H1 (cell line): Measurements from ENCODE around the gene ITGA11. TPM values are rescaled to one million over a fixed set of nuclear protein-coding genes. Genes with fewer than 3 reads are reported as not detected.

Experiments
- CTCF ChIA-PET: fragments of 300-600 bp; sonication (Branson Sonifier 250); formaldehyde crosslinking; loops from one replicate; lab custom pipeline; 2021; ENCODE audit not compliant: partially characterized antibody; lab: Charles Lee
- POLR2A ChIA-PET: fragments of 300-600 bp; sonication (Branson Sonifier 250); formaldehyde crosslinking; loops from one replicate; lab custom pipeline; 2021; ENCODE audit warnings: inconsistent platforms; ENCODE audit not compliant: partially characterized antibody; lab: Charles Lee
- DNase-seq, 2 experiments: peaks; one replicate each; pipeline versions ENCODE4 v3.0.0 to v3.0.0-alpha.2; 2010 to 2022; ENCODE audit warnings: low spot score in 2 of 2, low read depth in 1 of 2, mixed read lengths in 1 of 2
- FAIRE-seq: peaks from 2 replicates; lab custom pipeline; 2011; peaks lifted over from hg19 to GRCh38; lab: Jason Lieb, UNC
- H2AFZ ChIP-seq: 2 replicates; pipeline ENCODE4 v1.8.1; 2012; ENCODE audit warnings: low read length, inconsistent platforms
- H2AK5ac ChIP-seq: 2 replicates; pipeline ENCODE4 v1.6.1; 2013; ENCODE audit warnings: low read depth, low read length
- H2BK120ac ChIP-seq: replicated peaks from 2 replicates; pipeline ENCODE3; 2013; ENCODE audit warnings: low read depth, low read length, inconsistent platforms
- H2BK12ac ChIP-seq: 2 replicates; pipeline ENCODE4 v1.6.1; 2013; ENCODE audit warnings: low read depth, low read length
- H2BK15ac ChIP-seq: 2 replicates; pipeline ENCODE4 v1.6.1; 2013; ENCODE audit warnings: low read length
- H2BK20ac ChIP-seq: 2 replicates; pipeline ENCODE4 v1.6.1; 2013; ENCODE audit warnings: low read length
- H2BK5ac ChIP-seq: 2 replicates; pipeline ENCODE4 v1.6.1; 2013; ENCODE audit warnings: low read depth, low read length
- H3K14ac ChIP-seq: 2 replicates; pipeline ENCODE4 v1.6.1; 2013; ENCODE audit warnings: inconsistent platforms; ENCODE audit not compliant: insufficient read length
- H3K18ac ChIP-seq: 2 replicates; pipeline ENCODE4 v1.6.1; 2013; ENCODE audit warnings: low read length; ENCODE audit errors: extremely low read depth
- H3K23ac ChIP-seq: 2 replicates; pipeline ENCODE4 v1.6.1; 2013; ENCODE audit warnings: inconsistent platforms; ENCODE audit not compliant: insufficient read length
- H3K23me2 ChIP-seq: 2 replicates; pipeline ENCODE4 v1.6.1; 2013; ENCODE audit warnings: low read depth, low read length
- H3K27ac ChIP-seq: 2 replicates; pipeline ENCODE4 v1.6.1; 2011; ENCODE audit warnings: low read depth, low read length, inconsistent platforms
- H3K27me3 ChIP-seq, 4 experiments: replicated peaks in 1 of 4; 1 replicate in 1 of 4; 2 replicates in 3 of 4; pipeline versions ENCODE4 v1.6.1 to v1.8.1; 2011 to 2013; ENCODE audit warnings: low read length in 3 of 4, mild to moderate bottlenecking in 3 of 4, inconsistent platforms in 2 of 4, mixed read lengths in 2 of 4, moderate library complexity in 1 of 4; ENCODE audit not compliant: control insufficient read depth in 3 of 4, insufficient read depth in 3 of 4; ENCODE audit errors: extremely low read depth in 1 of 4
- H3K36me3 ChIP-seq, 4 experiments: 2 replicates each; pipeline versions ENCODE4 v1.6.1 to v1.8.1; 2011 to 2013; ENCODE audit warnings: mild to moderate bottlenecking in 4 of 4, low read length in 3 of 4, moderate library complexity in 2 of 4, control low read depth in 1 of 4, inconsistent platforms in 1 of 4; ENCODE audit not compliant: insufficient read depth in 4 of 4, control insufficient read depth in 2 of 4
- H3K4ac ChIP-seq: replicated peaks from 2 replicates; pipeline ENCODE3; 2013; ENCODE audit warnings: low read length, low read depth, mixed read lengths, inconsistent platforms; ENCODE audit not compliant: insufficient read length
- H3K4me1 ChIP-seq, 4 experiments: replicated peaks in 1 of 4; 1 replicate in 1 of 4; 2 replicates in 3 of 4; pipeline versions ENCODE4 v1.6.1 to v1.8.1; 2011 to 2013; ENCODE audit warnings: low read length in 3 of 4, inconsistent platforms in 2 of 4, mixed read lengths in 1 of 4; ENCODE audit not compliant: insufficient read depth in 4 of 4, control insufficient read depth in 3 of 4
- H3K4me2 ChIP-seq, 2 experiments: 2 replicates each; pipeline versions ENCODE4 v1.6.1 to v1.8.1; 2011 to 2013; ENCODE audit warnings: low read depth in 2 of 2, low read length in 2 of 2, control low read depth in 1 of 2, inconsistent platforms in 1 of 2, mild to moderate bottlenecking in 1 of 2; ENCODE audit not compliant: insufficient read depth in 1 of 2
- H3K4me3 ChIP-seq, 4 experiments: fragments of 200-600, 300-600 bp in 1 of 4; sonication (generic), shearing (Covaris generic), sonication (Bioruptor Twin) in 1 of 4; 2 replicates each; pipeline versions ENCODE4 v1.5.1 to v1.8.1; 2011 to 2016; ENCODE audit warnings: low read length in 4 of 4, low read depth in 3 of 4, control low read depth in 2 of 4, inconsistent platforms in 2 of 4, mild to moderate bottlenecking in 2 of 4, mixed read lengths in 1 of 4, moderate library complexity in 1 of 4; ENCODE audit not compliant: insufficient read depth in 2 of 4; ENCODE audit errors: extremely low read depth in 1 of 4
- H3K56ac ChIP-seq: replicated peaks from 2 replicates; pipeline ENCODE3; 2013; ENCODE audit warnings: low read depth, mild to moderate bottlenecking, mixed read lengths, low read length, inconsistent platforms; ENCODE audit not compliant: insufficient read length
- H3K79me1 ChIP-seq: 2 replicates; pipeline ENCODE4 v1.6.1; 2013; ENCODE audit warnings: low read depth, low read length, control low read depth
- H3K79me2 ChIP-seq, 2 experiments: 2 replicates each; pipeline versions ENCODE4 v1.6.1 to v1.8.1; 2012 to 2013; ENCODE audit warnings: low read length in 2 of 2, mild to moderate bottlenecking in 2 of 2, inconsistent platforms in 1 of 2; ENCODE audit not compliant: insufficient read depth in 2 of 2, control insufficient read depth in 1 of 2
- H3K9ac ChIP-seq, 4 experiments: replicated peaks in 1 of 4; 1 replicate in 1 of 4; 2 replicates in 3 of 4; pipeline versions ENCODE4 v1.6.1 to v1.8.1; 2011 to 2013; ENCODE audit warnings: low read depth in 3 of 4, low read length in 3 of 4, control low read depth in 2 of 4, mild to moderate bottlenecking in 2 of 4, moderate library complexity in 2 of 4, inconsistent platforms in 1 of 4; ENCODE audit errors: extremely low read depth in 1 of 4
- H3K9me3 ChIP-seq, 2 experiments: 2 replicates each; pipeline versions ENCODE4 v1.6.1 to v1.8.1; 2012 to 2013; ENCODE audit warnings: mild to moderate bottlenecking in 2 of 2, moderate library complexity in 2 of 2, control low read depth in 1 of 2, inconsistent platforms in 1 of 2, low read depth in 1 of 2, low read length in 1 of 2, mixed read lengths in 1 of 2; ENCODE audit not compliant: insufficient read depth in 2 of 2
- H4K20me1 ChIP-seq, 2 experiments: replicated peaks in 1 of 2; 2 replicates each; pipeline versions ENCODE3 to v1.8.1; 2011 to 2013; ENCODE audit warnings: inconsistent platforms in 2 of 2, low read length in 2 of 2, mild to moderate bottlenecking in 1 of 2; ENCODE audit not compliant: insufficient read depth in 2 of 2, control insufficient read depth in 1 of 2
- H4K5ac ChIP-seq: 2 replicates; pipeline ENCODE4 v1.6.1; 2013; ENCODE audit warnings: low read length, low read depth, mixed read lengths, inconsistent platforms; ENCODE audit not compliant: insufficient read length
- H4K8ac ChIP-seq: 2 replicates; pipeline ENCODE4 v1.8.0; 2013; ENCODE audit warnings: mild to moderate bottlenecking, moderate library complexity, low read length, inconsistent platforms; ENCODE audit not compliant: insufficient read depth; ENCODE audit errors: extremely low read depth
- H4K91ac ChIP-seq: replicated peaks from 2 replicates; pipeline ENCODE3; 2013; ENCODE audit warnings: low read length, mixed read lengths, inconsistent platforms; ENCODE audit not compliant: insufficient read length
- ATF2 ChIP-seq: IDR thresholded peaks from 2 replicates; pipeline ENCODE4 v1.6.1; 2012; ENCODE audit warnings: low read length, inconsistent platforms
- BCL11A ChIP-seq, 2 experiments: IDR thresholded peaks; one replicate each; pipeline ENCODE4 v1.6.1; 2011; ENCODE audit warnings: low read depth in 2 of 2, low read length in 2 of 2, mild to moderate bottlenecking in 2 of 2
- CBX8 ChIP-seq: fragments of 300-800, 300-1000 bp; sonication (generic); IDR thresholded peaks from 2 replicates; pipeline ENCODE4 v1.7.1; 2016; ENCODE audit warnings: low read depth, low read length, borderline replicate concordance
- CREB1 ChIP-seq: IDR thresholded peaks from 2 replicates; pipeline ENCODE4 v1.6.1; 2012; ENCODE audit warnings: inconsistent platforms
- GABPA ChIP-seq: IDR thresholded peaks from 2 replicates; pipeline ENCODE4 v1.6.1; 2011; ENCODE audit warnings: mild to moderate bottlenecking, low read length, moderate library complexity, borderline replicate concordance; ENCODE audit not compliant: insufficient read depth
- HDAC2 ChIP-seq, 2 experiments: fragments of 300-600 bp in 1 of 2; sonication (generic) in 1 of 2; IDR thresholded peaks; 2 replicates each; pipeline ENCODE4 v1.6.1; 2011 to 2012; ENCODE audit warnings: low read depth in 2 of 2, low read length in 2 of 2, mild to moderate bottlenecking in 2 of 2, moderate library complexity in 2 of 2, borderline replicate concordance in 1 of 2, inconsistent platforms in 1 of 2
- JUN ChIP-seq: IDR thresholded peaks from 2 replicates; pipeline ENCODE4 v1.6.1; 2011; ENCODE audit warnings: low read depth, mild to moderate bottlenecking, improper control_type of control experiment, low read length
- NANOG ChIP-seq: IDR thresholded peaks from 2 replicates; pipeline ENCODE4 v1.6.1; 2011; ENCODE audit warnings: low read length, low read depth, mild to moderate bottlenecking, inconsistent platforms; ENCODE audit not compliant: insufficient read depth, poor library complexity, severe bottlenecking
- USF2 ChIP-seq: IDR thresholded peaks from 2 replicates; pipeline ENCODE4 v1.6.1; 2011; ENCODE audit warnings: low read length, improper control_type of control experiment
- WGBS, 2 experiments: shearing (Covaris generic) in 1 of 2; methylation state at CpG; one replicate each; pipeline versions ENCODE4 v1.1.6 to v1.1.7; 2013 to 2015; ENCODE audit warnings: low lambda C conversion rate in 2 of 2, mixed read lengths in 2 of 2, inconsistent platforms in 1 of 2, low coverage in 1 of 2, missing lambda C conversion rate in 1 of 2; ENCODE audit not compliant: insufficient replicate concordance in 2 of 2, insufficient coverage in 1 of 2, insufficient read length in 1 of 2; ENCODE audit errors: extremely low coverage in 1 of 2, missing lambda C conversion rate in 1 of 2; 5-methylcytosine and 5-hydroxymethylcytosine counted together
- polyA plus RNA-seq, 7 experiments: library from polyadenylated mRNA; depleted of rRNA in 3 of 7; stranded (reverse) in 5 of 7; unstranded in 2 of 7; fragments of >200 nt in 5 of 7; fragments of 200-250 nt in 2 of 7; gene quantifications; 1 replicate in 5 of 7; 2 replicates in 1 of 7; 4 replicates in 1 of 7; pipeline versions ENCODE4 v1.2.1 to v1.2.3, GENCODE V29; 2011 to 2013; ENCODE audit warnings: missing spikeins in 2 of 7, mixed read lengths in 2 of 7
- total RNA-seq: library from RNA; stranded (reverse); fragmentation: NEBNext Ultra II Directional; extraction: Animal tissue kit (Norgen Biotek cat#: 25700); gene quantifications from 2 replicates; pipeline ENCODE4 v1.2.1, GENCODE V29; 2021
- TF ChIP-seq, protein P1 (sequence below): IDR thresholded peaks from 2 replicates; pipeline ENCODE4 v1.6.1; 2012; ENCODE audit warnings: inconsistent platforms

ITGA11 gene
- total and polyA plus RNA-seq, 2 of the 8 experiments (the other 6 are each of a cell fraction or from before 2014, with no cell fraction given), result 0.05 to 0.06 TPM

DNA sequence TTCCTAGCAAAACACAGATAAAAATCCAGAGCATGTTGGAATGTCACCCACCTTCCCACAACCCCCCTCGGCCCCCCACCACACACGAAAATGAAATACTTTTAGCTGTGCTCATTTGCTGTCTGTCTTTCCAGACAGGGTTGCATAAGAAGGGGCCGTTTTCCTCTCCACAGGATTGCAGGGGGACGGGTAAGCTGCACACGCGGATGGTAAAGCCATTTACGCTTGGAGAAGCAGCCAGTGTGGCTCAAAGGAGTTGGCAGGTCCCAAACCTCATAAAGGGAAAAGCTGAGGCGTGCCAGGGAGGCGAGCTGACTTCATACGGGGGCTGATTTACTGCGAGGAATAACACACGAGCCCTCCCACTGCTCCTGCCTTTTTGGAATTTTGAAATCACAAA is 47.4 kb upstream of the ITGA11 start:
- H2BK5ac ChIP-seq, result no peak overlapping the region
- H2BK15ac ChIP-seq, result no peak overlapping the region
- H3K79me1 ChIP-seq, result no peaks in the 10 kb centered on the region
- H3K4ac ChIP-seq, result no peak overlapping the region
- no peak overlapping the region for H3K27ac ChIP-seq
- CTCF ChIA-PET, result interaction anchor here (0.8 to 1.0 kb wide), 2 partner anchors 18 to 272 kb away, joined by 3 to 4 read pairs; no protein-coding TSS in a partner anchor
- no peak overlapping the region for H2AFZ ChIP-seq
- no peaks in the 10 kb centered on the region; a peak in 1 of 7 replicates for H3K27me3 ChIP-seq
- H3K14ac ChIP-seq, result no peak overlapping the region
- H3K4me3 ChIP-seq, result no peak overlapping the region
- H3K9ac ChIP-seq, result no peak overlapping the region
- no peaks in the 10 kb centered on the region for H3K9me3 ChIP-seq
- no peak for DNase-seq
- H3K56ac ChIP-seq, result no peak overlapping the region
- no peak overlapping the region for H2AK5ac ChIP-seq
- no peak overlapping the region for H3K4me2 ChIP-seq
- H3K4me1 ChIP-seq, result no peaks in the 10 kb centered on the region
- H3K18ac ChIP-seq, result no peak overlapping the region
- H4K8ac ChIP-seq, result no peak overlapping the region
- no peak overlapping the region for H2BK12ac ChIP-seq
- no peak overlapping the region for H2BK120ac ChIP-seq
- no peak overlapping the region for H4K5ac ChIP-seq
- no peaks in the 10 kb centered on the region for H3K23me2 ChIP-seq
- H4K91ac ChIP-seq, result no peak overlapping the region
- WGBS, 2 experiments, result 84% methylated on average over 12 of the region's 12 CpGs; no CpG with 5 or more reads in 1 of the 2 experiments
- no peak overlapping the region for H2BK20ac ChIP-seq
- FAIRE-seq, result no peak
- no peak overlapping the region for H3K23ac ChIP-seq
- no peaks in the 10 kb centered on the region for H3K79me2 ChIP-seq
- H3K36me3 ChIP-seq, result no peaks in the 10 kb centered on the region
- POLR2A ChIA-PET, result no interaction called here
- H4K20me1 ChIP-seq, result no peaks in the 10 kb centered on the region
- TF ChIP-seq CBX8 (no peak), NANOG (no peak), CREB1 (no peak), JUN (no peak), ATF2 (no peak), BCL11A (IDR thresholded peaks at IDR 0.05; ENCODE audit: low read depth in 2 of 2, low read length in 2 of 2) (no peak), GABPA (no peak), USF2 (no peak), HDAC2 (IDR thresholded peaks at IDR 0.05; ENCODE audit: borderline replicate concordance in 1 of 2, low read depth in 2 of 2, low read length in 2 of 2) (no peak)
- TF ChIP-seq, protein P1, sequence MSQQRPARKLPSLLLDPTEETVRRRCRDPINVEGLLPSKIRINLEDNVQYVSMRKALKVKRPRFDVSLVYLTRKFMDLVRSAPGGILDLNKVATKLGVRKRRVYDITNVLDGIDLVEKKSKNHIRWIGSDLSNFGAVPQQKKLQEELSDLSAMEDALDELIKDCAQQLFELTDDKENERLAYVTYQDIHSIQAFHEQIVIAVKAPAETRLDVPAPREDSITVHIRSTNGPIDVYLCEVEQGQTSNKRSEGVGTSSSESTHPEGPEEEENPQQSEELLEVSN, result no peak
